GM12874 (cell line): ENCODE results near the gene NIPBL.

Experiments used
- TF ChIP-seq, protein P1 (sequence below): IDR thresholded peaks from 2 replicates; pipeline ENCODE4 v1.5.1; 2011; ENCODE audit warnings: low read depth, mild to moderate bottlenecking, control low read depth, low read length, moderate library complexity; ENCODE audit not compliant: insufficient read depth

The NIPBL gene

DNA sequence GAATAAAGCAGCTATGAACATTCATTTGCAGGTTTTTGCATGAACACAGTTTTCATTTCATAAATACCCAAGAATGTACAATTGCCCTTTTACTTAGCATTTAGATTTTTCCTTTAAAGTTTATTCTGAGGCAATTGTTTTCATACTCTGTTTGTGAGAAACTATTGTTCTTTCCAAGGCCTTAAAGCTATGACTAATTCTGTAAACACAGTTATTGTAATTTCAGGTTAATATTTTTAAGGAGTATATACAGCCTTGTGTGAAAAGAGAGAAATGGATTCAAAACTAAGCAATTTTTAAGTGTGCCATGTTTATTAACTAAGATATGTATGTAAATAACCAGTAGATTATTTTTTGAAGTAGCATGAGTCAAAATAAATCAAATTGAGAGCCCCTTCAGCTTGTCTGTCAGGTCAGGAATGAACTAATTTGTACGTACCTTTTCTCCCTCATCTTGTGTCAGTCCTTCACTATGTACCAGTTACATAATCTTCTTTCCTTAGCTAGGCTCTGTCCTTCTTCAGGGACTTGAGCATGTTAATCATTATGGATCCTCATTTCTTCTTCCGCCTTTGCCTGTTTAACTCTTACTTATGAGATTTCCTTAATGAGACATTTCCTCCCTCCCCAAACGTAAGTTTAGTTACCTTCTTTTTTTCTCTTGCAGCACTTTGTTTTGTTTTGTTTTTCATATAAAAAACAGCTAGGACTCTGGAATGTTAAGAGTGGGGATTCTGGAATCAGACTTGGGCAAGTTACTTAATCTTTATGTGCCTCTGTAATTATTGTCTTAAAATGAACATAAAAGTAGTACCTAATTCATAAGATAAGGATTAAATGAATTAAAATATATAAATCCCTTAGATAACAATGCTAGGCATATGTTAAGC lies 63.6 kb downstream of the NIPBL start:
- TF ChIP-seq, protein P1, sequence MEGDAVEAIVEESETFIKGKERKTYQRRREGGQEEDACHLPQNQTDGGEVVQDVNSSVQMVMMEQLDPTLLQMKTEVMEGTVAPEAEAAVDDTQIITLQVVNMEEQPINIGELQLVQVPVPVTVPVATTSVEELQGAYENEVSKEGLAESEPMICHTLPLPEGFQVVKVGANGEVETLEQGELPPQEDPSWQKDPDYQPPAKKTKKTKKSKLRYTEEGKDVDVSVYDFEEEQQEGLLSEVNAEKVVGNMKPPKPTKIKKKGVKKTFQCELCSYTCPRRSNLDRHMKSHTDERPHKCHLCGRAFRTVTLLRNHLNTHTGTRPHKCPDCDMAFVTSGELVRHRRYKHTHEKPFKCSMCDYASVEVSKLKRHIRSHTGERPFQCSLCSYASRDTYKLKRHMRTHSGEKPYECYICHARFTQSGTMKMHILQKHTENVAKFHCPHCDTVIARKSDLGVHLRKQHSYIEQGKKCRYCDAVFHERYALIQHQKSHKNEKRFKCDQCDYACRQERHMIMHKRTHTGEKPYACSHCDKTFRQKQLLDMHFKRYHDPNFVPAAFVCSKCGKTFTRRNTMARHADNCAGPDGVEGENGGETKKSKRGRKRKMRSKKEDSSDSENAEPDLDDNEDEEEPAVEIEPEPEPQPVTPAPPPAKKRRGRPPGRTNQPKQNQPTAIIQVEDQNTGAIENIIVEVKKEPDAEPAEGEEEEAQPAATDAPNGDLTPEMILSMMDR, result no peak

DNA sequence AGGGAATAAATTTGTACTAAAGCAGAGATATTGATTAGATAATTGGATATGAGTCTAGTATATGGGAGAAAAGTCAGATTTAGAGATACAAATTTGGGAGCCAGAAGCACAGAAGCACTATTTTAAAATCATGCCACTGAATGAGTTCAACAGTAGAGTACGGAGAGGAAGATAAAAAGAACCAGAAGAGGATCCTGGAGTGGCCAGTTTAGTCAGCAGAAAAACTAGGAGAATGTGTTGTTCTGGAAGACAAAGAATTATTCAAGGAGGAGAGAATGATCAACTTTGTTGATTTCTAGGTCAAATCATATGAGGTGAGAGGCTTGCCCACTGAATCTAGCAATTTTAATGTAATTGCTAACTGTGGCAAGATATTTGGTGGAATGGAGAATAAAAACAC lies 67.0 kb downstream of the NIPBL start:
- TF ChIP-seq, protein P1, result no peak

DNA sequence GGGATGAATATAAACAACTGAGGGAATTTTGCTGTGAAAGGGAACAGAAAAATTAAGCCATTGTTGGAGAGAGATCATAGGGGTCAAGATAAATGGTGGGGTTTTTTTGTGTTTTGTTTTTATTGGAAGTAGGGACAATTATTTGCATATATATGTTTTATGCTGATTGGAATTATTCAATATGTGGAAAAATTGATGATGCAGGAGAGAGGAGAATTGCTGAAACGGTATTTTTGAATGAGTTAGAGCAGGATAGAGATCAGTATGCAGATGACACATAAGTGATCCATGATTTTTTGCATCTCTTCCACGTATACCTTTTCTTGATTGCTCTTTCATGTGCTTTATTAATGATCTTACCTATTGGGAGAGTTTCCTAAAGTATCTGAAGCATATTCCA lies 67.5 kb downstream of the NIPBL start:
- TF ChIP-seq, protein P1, result no peak

DNA sequence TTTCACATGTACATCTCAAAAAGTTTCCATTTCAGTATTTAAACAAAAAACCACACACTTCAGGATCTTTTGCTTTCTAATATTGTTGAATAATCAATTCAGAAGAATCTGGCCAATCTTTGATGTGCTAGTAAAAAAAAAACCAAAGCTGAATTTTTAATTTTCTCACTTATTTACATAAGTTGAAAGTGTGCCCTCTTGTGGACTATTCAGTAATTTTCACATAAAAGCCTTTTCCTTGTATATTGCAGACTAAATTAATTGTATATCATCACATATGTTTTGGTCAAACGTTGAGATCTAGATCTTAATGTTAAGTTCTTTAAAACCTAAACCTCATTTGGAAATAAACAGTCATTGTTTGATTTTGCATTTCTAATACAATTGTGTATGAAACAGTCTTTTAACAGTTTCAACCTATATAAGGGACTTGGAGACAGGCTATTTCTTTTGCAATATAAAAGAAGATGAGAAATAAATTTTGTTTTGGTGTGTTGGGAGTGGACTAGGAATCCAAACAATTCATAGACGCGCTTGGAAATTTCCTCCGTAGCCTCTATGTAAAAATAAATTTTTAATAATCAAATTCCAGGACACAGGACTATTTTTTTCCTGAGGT lies 68.1 kb downstream of the NIPBL start:
- TF ChIP-seq, protein P1, result 0 out of 2 replicates have a peak, but pooled peaks have one; percentile 13

DNA sequence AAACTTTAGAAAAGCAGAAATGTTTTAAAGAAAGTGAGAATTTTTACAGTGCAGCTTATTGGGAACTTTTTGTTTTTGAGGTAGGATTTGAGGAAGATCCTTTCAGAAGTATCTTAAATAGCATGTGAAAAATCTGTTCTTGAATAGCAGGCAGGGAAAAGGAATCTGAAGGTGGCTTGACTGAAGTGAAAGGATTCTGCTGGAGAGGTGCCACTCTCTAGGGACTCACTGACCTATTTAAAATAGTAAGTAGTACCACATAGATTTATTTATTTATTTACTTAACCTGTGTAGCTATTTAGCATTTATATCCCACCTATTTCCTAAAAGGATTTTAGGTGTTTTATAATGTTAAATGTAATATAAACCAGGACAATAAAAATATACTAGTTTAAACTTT lies 69.1 kb downstream of the NIPBL start:
- TF ChIP-seq, protein P1, result no peak

DNA sequence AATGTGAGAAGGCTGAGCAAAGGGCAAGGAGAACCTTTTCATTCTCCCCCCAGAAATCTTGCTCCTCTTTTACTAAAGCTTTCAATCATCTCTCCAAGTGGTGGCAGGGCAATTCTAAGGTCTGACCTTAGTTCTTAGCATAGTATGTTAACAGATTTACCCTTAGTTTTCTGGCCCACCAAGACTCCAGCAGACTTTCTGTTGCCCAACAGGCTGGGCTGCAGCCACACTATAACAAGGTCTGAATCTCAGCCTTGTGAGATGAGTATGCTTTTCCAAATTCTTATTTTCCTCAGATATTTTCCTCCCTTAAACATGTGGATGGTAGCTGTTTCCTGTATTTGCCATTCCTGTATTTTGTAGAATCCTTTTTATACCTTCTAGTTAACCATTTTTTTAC lies 69.5 kb downstream of the NIPBL start:
- TF ChIP-seq, protein P1, result no peak

DNA sequence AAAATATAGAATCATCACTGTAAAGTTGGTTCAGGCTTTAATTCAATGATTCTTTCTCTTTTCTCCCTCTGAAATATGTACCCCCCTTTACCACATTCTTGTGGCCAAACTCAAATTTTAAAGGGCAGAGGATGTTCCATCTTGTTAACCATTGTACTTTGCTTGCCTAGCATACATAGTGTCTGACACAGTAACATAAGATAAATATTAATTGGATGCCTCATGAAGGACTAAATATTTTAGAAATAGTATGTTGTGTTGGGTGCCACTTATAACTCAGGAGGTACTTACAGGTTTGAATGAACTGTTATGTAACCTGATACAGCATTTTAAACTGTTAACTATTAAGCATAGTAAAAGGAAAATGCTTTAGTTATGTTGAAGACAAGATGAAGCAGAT lies 71.5 kb downstream of the NIPBL start:
- TF ChIP-seq, protein P1, result no peak
